Trophoblast cell (in vitro differentiated cells and primary cell): ENCODE results near the gene KCNAB1.
"Not testable (repeated sequence)": the region's sequence is repeated elsewhere in the genome, so short reads cannot be mapped to it uniquely, and the experiment has no call there.

Experiments
- DNase-seq, 2 donors: peaks; one replicate each; pipeline ENCODE4 v3.0.0-alpha.2; 2016
- H2AFZ ChIP-seq: 2 replicates; pipeline ENCODE4 v1.6.1; 2013; ENCODE audit warnings: low read length, moderate library complexity, mild to moderate bottlenecking; ENCODE audit not compliant: insufficient read depth, poor library complexity
- H2AK5ac ChIP-seq: 2 replicates; pipeline ENCODE4 v1.6.1; 2013; ENCODE audit warnings: mild to moderate bottlenecking, low read length
- H2BK120ac ChIP-seq: 2 replicates; pipeline ENCODE4 v1.6.1; 2013; ENCODE audit warnings: low read length, mild to moderate bottlenecking, moderate library complexity; ENCODE audit not compliant: insufficient read depth, poor library complexity
- H2BK12ac ChIP-seq: 2 replicates; pipeline ENCODE4 v1.6.1; 2013; ENCODE audit warnings: mild to moderate bottlenecking, low read length, moderate library complexity
- H2BK5ac ChIP-seq: 2 replicates; pipeline ENCODE4 v1.6.1; 2013; ENCODE audit warnings: low read length, low read depth, moderate library complexity, mild to moderate bottlenecking; ENCODE audit not compliant: poor library complexity
- H3K14ac ChIP-seq: 2 replicates; pipeline ENCODE4 v1.6.1; 2013; ENCODE audit warnings: mild to moderate bottlenecking, low read length
- H3K18ac ChIP-seq: 2 replicates; pipeline ENCODE4 v1.6.1; 2013; ENCODE audit warnings: mild to moderate bottlenecking, low read length
- H3K23ac ChIP-seq: 2 replicates; pipeline ENCODE4 v1.6.1; 2013; ENCODE audit warnings: low read length
- H3K27ac ChIP-seq: 2 replicates; pipeline ENCODE4 v1.5.1; 2013; ENCODE audit warnings: low read depth, mild to moderate bottlenecking, inconsistent platforms, low read length, moderate library complexity
- H3K27me3 ChIP-seq: 2 replicates; pipeline ENCODE4 v1.6.1; 2013; ENCODE audit warnings: inconsistent platforms, mild to moderate bottlenecking, low read length, moderate library complexity; ENCODE audit not compliant: insufficient read depth
- H3K36me3 ChIP-seq, 2 experiments: 1 replicate in 1 of 2; 2 replicates in 1 of 2; pipeline ENCODE4 v1.6.1; 2013; ENCODE audit warnings: low read length in 2 of 2, mild to moderate bottlenecking in 2 of 2, moderate library complexity in 1 of 2; ENCODE audit not compliant: insufficient read depth in 2 of 2, control insufficient read depth in 1 of 2
- H3K4ac ChIP-seq: 2 replicates; pipeline ENCODE4 v1.6.1; 2013; ENCODE audit warnings: low read depth, mild to moderate bottlenecking, low read length, moderate library complexity
- H3K4me1 ChIP-seq, 2 experiments: 1 replicate in 1 of 2; 2 replicates in 1 of 2; pipeline ENCODE4 v1.6.1; 2013; ENCODE audit warnings: low read length in 2 of 2, mild to moderate bottlenecking in 2 of 2, moderate library complexity in 1 of 2; ENCODE audit not compliant: insufficient read depth in 2 of 2, control insufficient read depth in 1 of 2
- H3K4me2 ChIP-seq: 2 replicates; pipeline ENCODE4 v1.6.1; 2013; ENCODE audit warnings: inconsistent platforms, mild to moderate bottlenecking, low read length, moderate library complexity
- H3K4me3 ChIP-seq: 2 replicates; pipeline ENCODE4 v1.5.1; 2013; ENCODE audit warnings: mild to moderate bottlenecking, low read depth, low read length, inconsistent platforms
- H3K79me1 ChIP-seq: one replicate; pipeline ENCODE4 v1.6.1; 2013; ENCODE audit warnings: low read length
- H3K79me2 ChIP-seq: 2 replicates; pipeline ENCODE4 v1.6.1; 2013; ENCODE audit warnings: low read length, mild to moderate bottlenecking; ENCODE audit not compliant: control insufficient read depth, insufficient read depth, poor library complexity
- H3K9ac ChIP-seq: 2 replicates; pipeline ENCODE4 v1.6.1; 2013; ENCODE audit warnings: mild to moderate bottlenecking, low read length
- H3K9me3 ChIP-seq: 2 replicates; pipeline ENCODE4 v1.6.1; 2013; ENCODE audit warnings: low read depth, mild to moderate bottlenecking, control low read depth, inconsistent platforms, low read length; ENCODE audit not compliant: insufficient read depth
- H4K12ac ChIP-seq: 2 replicates; pipeline ENCODE4 v1.6.1; 2013; ENCODE audit warnings: low read depth, mild to moderate bottlenecking, low read length, moderate library complexity
- H4K8ac ChIP-seq: 2 replicates; pipeline ENCODE4 v1.6.1; 2013; ENCODE audit warnings: low read depth, mild to moderate bottlenecking, low read length, moderate library complexity
- H4K91ac ChIP-seq: one replicate; pipeline ENCODE4 v1.6.1; 2013; ENCODE audit warnings: low read depth, mild to moderate bottlenecking, low read length, moderate library complexity
- WGBS: extraction: QIAGEN DNeasy Blood & Tissue Kit; methylation state at CpG from one replicate; pipeline ENCODE4 v1.1.7; 2013; ENCODE audit warnings: missing lambda C conversion rate; ENCODE audit not compliant: insufficient read length, insufficient coverage; ENCODE audit errors: extremely low coverage; 5-methylcytosine and 5-hydroxymethylcytosine counted together

KCNAB1 gene

DNA sequence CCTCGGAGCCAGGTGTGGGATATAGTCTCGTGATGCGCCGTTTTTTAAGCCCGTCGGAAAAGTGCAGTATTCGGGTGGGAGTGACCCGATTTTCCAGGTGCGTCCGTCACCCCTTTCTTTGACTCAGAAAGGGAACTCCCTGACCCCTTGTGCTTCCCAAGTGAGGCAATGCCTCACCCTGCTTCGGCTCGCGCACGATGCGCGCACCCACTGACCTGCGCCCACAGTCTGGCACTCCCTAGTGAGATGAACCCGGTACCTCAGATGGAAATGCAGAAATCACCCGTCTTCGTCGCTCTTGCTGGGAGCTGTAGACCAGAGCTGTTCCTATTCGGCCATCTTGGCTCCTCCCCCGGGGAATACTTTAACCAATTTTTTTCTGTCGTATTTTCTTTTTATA is 164.3 kb downstream of the KCNAB1 start:
- not testable (repeated sequence) for H3K4me1 ChIP-seq, H4K12ac ChIP-seq, H2BK120ac ChIP-seq, H3K4me3 ChIP-seq, H3K18ac ChIP-seq, H4K8ac ChIP-seq, H3K9ac ChIP-seq, H3K27ac ChIP-seq, H2AK5ac ChIP-seq, H3K79me1 ChIP-seq, H3K23ac ChIP-seq, H4K91ac ChIP-seq, H2AFZ ChIP-seq, H3K14ac ChIP-seq, H2BK5ac ChIP-seq, H2BK12ac ChIP-seq, H3K4me2 ChIP-seq, H3K27me3 ChIP-seq, H3K79me2 ChIP-seq, H3K9me3 ChIP-seq, H3K4ac ChIP-seq, H3K36me3 ChIP-seq, DNase-seq
- no CpG with 5 or more reads among the region's 24 CpGs for WGBS

- Histone ChIP-seq H3K4ac (no peak overlapping the region), H3K4me3 (no peak overlapping the region), H4K91ac (no peak overlapping the region), H3K9me3 (no peaks in the 10 kb centered on the region), H4K12ac (no peak overlapping the region), H2AFZ (no peak overlapping the region), H3K79me2 (no peaks in the 10 kb centered on the region), H3K18ac (no peak overlapping the region), H3K27ac (no peak overlapping the region), H3K4me2 (no peak overlapping the region), H3K23ac (no peak overlapping the region), H3K14ac (no peak overlapping the region), H3K4me1 (no peaks in the 10 kb centered on the region), H3K36me3 (no peaks in the 10 kb centered on the region), H4K8ac (no peak overlapping the region), H2AK5ac (no peak overlapping the region), H2BK12ac (no peak overlapping the region), H3K79me1 (no peaks in the 10 kb centered on the region), H2BK5ac (no peak overlapping the region), H3K9ac (no peak overlapping the region), H2BK120ac (no peak overlapping the region), H3K27me3 (peaks cover 9% of the 10 kb centered on the region)
- WGBS = no CpG with 5 or more reads among the region's 2 CpGs
- DNase-seq = no peak
These were observed 165.2 kb downstream of the KCNAB1 start for GRCh38 chr3:156285626-156286025.

GRCh38 chr3:156290924-156291271 is 170.5 kb downstream of the KCNAB1 start:
- no peak overlapping the region for H3K18ac ChIP-seq
- no peak overlapping the region for H2AFZ ChIP-seq
- H3K4me2 ChIP-seq = no peak overlapping the region
- H2AK5ac ChIP-seq = no peak overlapping the region
- H3K27me3 ChIP-seq = peaks cover 24% of the 10 kb centered on the region
- H2BK5ac ChIP-seq = no peak overlapping the region
- H3K4me1 ChIP-seq = no peaks in the 10 kb centered on the region
- H3K14ac ChIP-seq = no peak overlapping the region
- no peaks in the 10 kb centered on the region for H3K79me1 ChIP-seq
- no CpG with 5 or more reads among the region's 11 CpGs for WGBS
- H3K4ac ChIP-seq = no peak overlapping the region
- no peak for DNase-seq
- H3K23ac ChIP-seq = no peak overlapping the region
- no peaks in the 10 kb centered on the region for H3K79me2 ChIP-seq
- no peak overlapping the region for H4K91ac ChIP-seq
- peaks cover 2% of the 10 kb centered on the region for H3K9me3 ChIP-seq
- no peak overlapping the region for H3K9ac ChIP-seq
- H3K36me3 ChIP-seq = no peaks in the 10 kb centered on the region
- H4K12ac ChIP-seq = no peak overlapping the region
- no peak overlapping the region for H4K8ac ChIP-seq
- H3K27ac ChIP-seq = no peak overlapping the region
- no peak overlapping the region for H2BK12ac ChIP-seq
- no peak overlapping the region for H2BK120ac ChIP-seq
- H3K4me3 ChIP-seq = no peak overlapping the region

GRCh38 chr3:156291272-156292123 is 171.1 kb downstream of the KCNAB1 start:
- H2BK12ac ChIP-seq = no peak overlapping the region
- no peak overlapping the region for H2AFZ ChIP-seq
- H4K12ac ChIP-seq = no peak overlapping the region
- H3K14ac ChIP-seq = no peak overlapping the region
- peak; percentile 4 to 43 for DNase-seq
- no CpG with 5 or more reads among the region's 51 CpGs for WGBS
- H3K27me3 ChIP-seq = peaks cover 24% of the 10 kb centered on the region
- no peak overlapping the region for H2BK120ac ChIP-seq
- H3K23ac ChIP-seq = no peak overlapping the region
- H3K27ac ChIP-seq = no peak overlapping the region
- H3K18ac ChIP-seq = no peak overlapping the region
- no peaks in the 10 kb centered on the region for H3K79me2 ChIP-seq
- H4K8ac ChIP-seq = no peak overlapping the region
- no peak overlapping the region for H3K9ac ChIP-seq
- H3K4ac ChIP-seq = no peak overlapping the region
- H3K4me1 ChIP-seq = no peaks in the 10 kb centered on the region
- no peak overlapping the region for H2BK5ac ChIP-seq
- H3K4me2 ChIP-seq = no peak overlapping the region
- peaks cover 2% of the 10 kb centered on the region for H3K9me3 ChIP-seq
- H3K36me3 ChIP-seq = no peaks in the 10 kb centered on the region
- H2AK5ac ChIP-seq = no peak overlapping the region
- H3K4me3 ChIP-seq = peak overlapping the region; percentile 23
- H3K79me1 ChIP-seq = no peaks in the 10 kb centered on the region
- H4K91ac ChIP-seq = no peak overlapping the region
